Stimulated activated CD8-positive, alpha-beta memory T cell treated with anti-CD3 and anti-CD28 coated beads, Interleukin-4, amount 100 ng/mL, for 4 hours (primary cell): ENCODE measurements around the gene PNRC2.
"Not testable (repeated sequence)": the region's sequence is repeated elsewhere in the genome, so short reads cannot be mapped to it uniquely, and the experiment has no call there.

Source experiments
- DNase-seq, 2 donors: peaks; one replicate each; pipeline ENCODE4 v3.0.0-alpha.2; 2020; ENCODE audit warnings: low read depth in 2 of 2, low spot score in 1 of 2

The PNRC2 gene

DNA sequence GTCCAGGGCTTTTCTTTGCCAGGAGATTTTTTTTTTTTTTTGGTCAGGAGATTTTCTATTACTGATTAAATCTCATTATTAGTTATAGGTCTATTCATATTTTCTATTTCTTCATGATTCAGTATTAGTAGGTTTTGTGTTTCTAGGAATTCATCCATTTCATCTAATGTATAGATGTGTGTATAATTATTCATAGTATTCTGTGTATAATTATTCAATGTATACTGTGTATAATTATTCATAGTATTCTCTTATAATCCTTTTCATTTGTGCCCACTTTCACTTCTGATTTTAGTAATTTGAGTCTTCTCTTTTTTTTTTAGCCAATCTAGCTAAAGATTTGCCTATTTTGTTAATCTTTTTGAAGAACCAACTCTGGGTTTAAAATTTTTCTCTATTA, 12.3 kb upstream of the PNRC2 start:
- DNase-seq, result no peak

DNA sequence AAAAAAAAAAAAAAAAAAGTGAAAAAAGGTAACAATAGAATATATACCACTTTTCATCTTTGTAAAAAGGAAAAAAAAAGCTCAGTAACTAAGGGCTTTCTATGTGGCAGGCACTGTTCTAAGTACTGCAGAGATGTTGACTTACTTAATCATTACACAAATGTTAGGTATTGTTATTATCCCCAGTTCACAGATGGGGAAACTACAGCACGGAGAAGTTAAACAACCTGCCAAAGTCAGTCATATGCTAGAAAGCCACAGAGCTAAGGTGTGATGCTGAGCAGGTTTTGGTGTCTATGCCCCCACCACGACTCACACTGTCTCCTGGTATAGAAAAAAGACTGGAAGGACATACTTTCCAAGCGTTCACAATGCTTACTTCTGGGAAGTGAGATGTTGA, 6.6 kb upstream of the PNRC2 start:
- no peak for DNase-seq

DNA sequence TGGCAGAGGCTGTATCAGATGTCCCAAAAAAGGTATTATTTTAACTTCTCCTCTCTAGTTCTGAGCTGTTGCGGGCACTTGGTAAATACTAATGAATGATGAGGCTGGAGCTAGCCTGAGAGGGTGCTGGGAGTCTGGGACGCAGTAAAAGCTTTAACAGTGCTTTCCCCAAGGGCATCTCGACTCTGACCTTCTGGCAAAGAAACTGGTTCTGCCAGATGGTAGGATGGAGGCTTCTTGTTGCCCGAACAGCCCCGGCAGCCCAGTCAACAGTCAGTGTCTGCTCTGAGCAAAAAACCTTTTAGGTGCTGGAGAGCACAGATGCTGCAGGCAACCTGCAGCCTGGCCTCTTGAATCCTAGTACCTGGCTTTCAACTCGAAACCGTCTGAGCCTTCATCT, 2.5 kb upstream of the PNRC2 start:
- no peak for DNase-seq

DNA sequence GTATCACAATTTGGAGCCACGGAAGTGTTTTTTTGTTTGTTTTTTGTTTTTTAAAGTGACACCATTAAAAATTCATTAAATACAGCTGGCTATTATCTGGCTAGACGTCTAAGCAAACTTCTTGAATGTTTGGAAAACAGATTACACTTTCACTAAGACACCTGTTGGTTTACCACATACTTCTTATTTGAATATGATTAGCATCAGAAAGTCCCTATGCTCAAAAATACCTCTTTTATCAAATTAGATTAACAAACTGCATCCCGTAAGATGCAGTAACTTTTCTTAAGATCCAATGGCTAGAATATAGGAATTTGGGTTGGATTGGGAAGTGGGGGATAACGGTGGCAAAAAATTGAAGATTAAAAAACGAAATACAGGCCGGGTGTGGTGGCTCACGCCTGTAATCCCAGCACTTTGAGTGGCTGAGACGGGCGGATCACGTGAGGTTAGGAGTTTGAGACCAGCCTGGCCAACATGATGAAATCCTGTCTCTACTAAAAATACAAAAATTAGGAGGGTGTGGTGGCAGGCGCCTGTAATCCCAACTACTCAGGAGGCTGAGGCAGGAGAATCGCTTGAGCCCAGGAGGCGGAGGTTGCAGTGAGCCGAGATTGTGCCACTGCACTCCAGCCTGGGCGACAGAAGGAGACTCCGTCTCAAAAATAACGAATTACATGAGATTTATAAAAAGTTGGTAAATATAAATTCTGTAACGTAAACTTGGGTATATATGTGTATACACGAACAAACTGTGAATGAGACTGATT, 1.4 kb upstream of the PNRC2 start:
- DNase-seq, result not testable (repeated sequence)

DNA sequence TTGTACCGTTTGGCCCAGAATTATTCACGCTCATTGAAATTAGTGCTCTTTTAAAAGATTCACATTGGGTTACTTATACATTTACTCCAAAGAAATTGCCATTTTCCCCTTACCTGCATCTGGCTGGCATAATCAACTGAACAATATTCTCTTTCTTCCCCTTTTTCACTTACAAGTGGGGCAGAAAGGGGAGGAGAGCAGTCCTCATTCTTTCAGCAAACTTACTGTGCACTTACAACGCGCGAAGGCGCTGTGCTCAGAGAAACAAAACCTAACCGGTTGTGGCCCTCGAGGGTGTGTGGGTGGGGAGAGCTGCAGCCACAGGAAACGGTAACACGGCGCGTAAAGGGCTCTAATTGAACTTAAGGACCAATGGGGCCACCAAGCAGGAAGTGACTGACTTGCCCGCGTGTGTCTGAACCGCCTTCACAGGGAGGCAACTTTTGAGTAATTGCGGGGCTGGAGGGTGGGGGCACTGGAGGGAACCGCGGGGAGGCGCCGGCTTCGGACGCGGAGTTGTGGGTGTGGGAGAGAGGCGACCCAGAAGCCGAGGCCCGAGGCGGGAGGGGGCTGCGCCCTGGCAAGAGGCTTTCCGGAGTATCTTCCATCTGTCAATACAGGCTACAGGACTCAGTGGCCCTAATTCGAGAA, 693 bp upstream of the PNRC2 start:
- peak; percentile 74 to 87 for DNase-seq

DNA sequence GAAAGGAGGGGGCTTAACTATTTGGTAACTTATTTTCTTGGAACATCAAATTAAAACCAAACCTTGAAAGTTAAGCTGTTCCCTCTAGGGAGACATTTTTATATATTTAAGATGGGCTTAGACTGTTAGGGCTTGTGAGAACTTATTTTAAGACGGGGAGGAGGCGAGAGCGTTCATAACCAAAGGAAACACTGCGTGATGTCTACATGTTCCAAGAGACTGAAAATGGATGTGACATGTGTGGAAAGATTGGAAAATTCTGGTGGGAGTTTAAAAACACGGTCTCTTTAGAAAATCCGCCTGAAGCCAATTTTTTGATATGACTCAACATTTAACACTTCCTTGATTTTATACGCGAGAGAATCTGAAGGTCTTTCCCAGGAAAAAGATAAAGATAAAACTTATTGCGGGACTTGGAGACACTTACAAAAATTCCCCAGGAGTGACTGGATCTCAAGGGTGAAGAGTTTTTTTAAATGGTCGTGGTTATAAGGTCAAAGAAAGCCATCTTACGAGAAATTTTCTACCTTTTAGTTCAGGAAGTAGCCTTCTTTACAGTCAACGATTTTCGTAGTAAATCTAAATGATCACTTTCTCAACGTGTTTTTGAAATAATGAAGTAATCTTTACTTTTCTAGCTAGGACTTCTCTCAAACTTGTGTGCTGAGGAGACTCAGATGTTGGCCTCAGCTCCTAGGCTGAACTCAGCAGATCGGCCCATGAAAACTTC, 828 bp downstream of the PNRC2 start:
- DNase-seq, result no peak

DNA sequence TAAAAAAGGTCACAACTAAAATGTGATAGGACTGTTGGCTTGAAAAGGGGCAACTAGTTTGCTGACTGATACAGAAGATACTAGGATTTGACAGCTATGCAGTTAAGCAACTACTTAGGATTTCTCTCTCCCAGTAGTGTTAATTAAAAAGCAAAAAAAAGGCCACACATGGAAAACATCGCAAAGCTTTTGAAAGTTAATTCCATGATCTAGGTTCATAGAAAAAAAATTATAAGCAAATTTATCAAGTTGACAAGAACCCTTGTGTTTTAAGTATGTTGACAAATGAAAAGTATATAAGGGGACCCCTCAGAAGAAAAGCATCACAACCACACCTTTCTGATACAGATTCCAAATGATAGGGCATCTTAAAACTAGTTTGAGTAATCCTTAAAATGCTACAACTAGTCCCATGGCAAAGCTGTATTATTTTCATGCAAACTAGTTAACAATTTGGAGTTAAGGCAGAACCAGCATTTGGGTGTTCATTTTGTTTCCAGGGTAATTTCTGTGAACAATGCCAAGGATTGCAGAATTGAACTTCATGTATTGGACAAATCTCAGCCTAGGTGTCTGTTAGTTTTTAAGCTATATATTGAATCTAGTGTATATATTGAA, 4.1 kb downstream of the PNRC2 start:
- DNase-seq, result no peak

DNA sequence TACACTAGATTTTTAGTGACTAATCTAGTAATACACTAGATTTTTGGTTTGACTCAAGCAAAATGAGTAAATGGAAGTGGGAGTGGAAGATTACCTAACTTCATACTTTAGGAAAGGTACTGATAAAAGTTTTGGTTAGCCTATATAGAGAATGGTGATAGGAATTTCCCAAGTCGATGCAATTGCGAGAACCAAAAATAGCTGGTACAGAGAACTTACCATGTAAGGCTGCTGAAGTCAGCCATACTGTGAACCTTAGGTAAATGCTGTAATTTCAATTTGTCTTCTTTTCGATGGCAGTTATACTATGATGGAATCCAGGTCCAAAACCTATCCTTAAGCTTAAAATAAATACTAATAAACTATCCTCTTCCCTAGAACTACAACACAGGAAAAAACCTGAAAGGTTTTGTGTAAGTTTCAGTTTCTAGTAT, 4.6 kb downstream of the PNRC2 start:
- no peak for DNase-seq

DNA sequence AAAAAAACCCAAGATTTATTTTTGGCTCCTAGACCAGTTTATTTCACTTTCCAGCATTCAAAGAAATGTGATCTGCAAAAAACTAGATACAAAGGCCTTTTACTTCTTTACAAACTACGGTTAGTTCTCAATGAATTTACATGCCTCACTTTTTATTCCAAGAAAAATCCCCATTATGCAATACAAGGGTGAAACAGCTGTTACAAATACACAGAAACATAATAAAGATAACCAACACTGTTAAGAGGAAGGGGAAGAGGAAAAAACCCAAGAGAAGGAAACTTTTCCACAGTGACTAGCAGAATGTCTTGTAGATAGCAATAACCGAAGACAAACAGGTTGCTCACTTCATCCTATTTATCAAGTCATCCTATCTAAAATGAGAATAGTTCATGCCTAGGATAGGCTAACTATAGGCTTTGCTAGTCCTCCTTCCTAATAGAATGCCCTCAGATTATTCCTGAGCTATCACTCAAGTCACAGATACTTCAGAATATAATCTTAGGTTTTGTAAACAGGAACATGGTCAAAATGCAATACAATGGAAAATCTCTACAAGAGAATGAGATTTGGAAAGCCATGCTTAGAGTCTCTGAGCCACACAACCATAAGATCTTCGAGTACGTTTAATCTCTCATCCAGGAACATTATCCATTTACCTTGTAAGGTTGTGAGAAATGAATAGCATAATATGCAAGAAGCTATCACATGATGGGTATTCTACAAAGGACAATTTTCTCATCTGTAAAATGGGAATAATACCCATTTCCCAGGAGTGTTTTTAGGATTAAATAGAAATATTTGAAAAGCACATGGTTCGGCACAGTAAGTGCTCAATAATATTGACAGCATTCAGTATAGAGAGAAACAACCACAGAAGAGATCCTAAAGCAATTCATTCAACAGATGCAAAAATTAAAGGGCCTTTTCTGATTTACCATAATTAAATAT, 5.4 kb downstream of the PNRC2 start:
- DNase-seq, result no peak

DNA sequence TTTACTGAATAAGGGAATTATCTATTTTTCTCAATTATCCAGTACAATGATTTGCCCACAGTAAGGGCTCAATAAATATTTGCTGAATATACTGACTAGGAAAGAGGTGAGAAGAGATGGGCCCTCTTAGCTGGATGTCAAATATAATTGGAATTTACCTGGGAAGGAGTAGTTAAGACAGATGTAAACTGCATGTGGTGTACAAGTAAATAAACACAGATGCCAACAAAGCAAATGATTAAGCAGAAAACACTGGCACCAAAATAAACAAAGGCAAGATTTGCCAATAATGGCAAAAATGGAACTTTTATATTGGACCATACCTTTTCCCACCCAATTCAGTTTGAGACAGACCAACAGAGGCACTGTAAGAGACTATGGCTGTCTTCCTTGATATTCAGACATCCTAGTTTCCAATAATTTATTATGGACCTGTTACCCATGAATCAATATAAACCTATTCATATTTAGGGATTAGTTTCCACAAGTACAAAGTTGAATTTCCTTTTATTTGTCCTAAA, 7.4 kb downstream of the PNRC2 start:
- DNase-seq, result no peak

DNA sequence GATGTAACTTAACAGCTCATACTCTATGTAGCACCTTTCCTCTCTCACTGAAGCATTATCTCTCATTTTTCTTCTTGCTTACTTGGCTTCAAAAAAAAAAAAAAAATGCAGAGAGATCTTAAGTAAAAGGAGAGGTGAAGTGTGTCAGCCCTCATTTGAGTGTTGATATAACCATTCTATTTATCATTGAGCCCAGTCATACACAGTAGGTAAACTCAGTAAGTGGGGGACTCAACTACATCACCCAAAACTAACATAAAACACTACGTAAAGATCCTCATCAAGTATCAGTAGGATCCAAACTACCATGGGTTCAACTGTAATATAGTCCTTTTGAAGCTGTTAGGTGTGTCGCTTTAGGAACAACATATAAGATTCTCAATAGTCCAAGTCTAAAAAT, 8.2 kb downstream of the PNRC2 start:
- no peak for DNase-seq

DNA sequence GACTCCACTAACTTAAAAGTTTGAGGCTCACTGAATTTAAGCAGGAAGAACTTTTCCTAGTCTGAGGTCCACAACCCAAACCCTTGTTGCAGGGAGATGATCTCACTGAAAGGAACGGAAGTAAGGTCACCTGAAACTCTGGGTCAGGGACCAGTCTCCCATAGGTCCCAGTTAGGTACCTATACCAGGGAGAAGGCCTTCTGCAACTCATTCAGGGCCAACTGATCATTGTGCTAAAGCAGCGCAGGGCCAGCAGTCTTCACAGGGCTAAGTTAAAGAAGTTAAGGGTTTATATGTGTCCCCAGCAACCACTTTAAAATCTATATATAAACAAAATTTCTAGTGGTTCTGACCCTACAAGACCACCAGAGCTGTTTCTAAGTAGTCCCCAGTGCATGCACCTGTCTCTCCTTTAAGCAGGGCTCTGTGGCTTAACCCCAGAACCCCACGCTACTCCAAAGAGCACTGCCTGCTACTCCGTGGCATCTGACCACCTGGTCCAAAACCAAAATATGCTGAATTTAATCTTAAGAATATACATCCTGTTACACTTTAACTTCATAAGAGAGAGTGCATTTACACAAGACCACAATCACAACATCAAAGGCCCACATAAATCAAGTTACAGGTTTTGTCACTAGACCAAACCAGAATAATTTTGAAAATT, 17.7 kb downstream of the PNRC2 start:
- DNase-seq, result no peak

DNA sequence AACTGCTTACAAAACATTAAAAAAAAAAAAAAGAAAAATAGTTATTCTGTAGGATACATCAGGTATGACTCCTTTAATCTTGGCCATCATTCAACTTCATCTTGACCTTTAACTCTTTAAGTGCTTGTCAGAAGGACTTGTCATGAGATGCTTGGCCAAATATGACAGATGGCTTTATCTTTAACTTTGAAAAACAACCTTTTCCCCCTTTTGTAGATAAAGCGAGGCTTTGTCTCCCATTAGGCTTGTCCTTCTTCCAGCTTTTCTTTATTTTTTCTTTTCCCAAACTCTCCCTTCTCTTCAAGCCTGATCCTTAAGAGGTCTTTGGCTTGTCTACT, 18.2 kb downstream of the PNRC2 start:
- no peak for DNase-seq

DNA sequence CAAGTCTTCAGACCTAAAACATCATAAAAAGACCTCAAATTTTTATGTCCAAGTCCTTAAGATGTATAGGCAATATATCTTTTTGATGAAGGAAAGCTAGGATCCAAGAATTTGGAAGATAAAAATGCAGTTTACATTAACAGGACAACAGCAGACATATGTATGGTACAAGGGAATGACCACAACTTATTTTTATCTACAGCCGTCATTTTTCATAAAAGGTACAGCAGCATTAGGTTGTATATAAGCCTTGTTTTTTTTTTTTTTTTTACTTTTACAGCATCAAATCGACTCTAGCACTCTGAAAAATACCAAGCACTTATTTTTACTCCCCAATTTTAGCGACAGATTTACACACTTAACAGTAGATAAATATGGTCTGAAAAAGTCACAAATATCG, 19.2 kb downstream of the PNRC2 start:
- DNase-seq, result no peak

DNA sequence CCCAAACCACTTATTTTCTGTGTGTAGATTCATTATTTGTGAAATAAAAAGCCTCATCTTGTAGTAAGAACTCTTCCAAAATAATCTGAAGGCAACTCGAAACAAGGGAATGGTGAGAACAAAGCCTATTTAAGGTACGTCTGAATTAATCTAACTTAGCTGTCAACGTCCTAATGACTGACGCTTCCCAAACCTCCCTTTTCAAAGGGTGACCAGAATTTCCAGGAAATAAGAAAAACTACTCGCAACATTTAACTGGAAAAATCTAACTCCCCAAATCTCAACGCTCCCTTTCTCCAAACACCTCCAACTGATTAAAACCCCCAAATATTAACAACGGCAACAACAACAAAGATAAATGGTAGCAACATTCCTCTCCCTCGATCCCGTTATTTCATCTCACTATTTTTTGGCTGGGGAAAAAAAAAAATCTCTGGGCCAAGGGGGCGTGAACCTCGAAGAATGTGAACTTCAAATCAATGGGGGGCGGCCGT, 19.8 kb downstream of the PNRC2 start:
- DNase-seq, result no peak

DNA sequence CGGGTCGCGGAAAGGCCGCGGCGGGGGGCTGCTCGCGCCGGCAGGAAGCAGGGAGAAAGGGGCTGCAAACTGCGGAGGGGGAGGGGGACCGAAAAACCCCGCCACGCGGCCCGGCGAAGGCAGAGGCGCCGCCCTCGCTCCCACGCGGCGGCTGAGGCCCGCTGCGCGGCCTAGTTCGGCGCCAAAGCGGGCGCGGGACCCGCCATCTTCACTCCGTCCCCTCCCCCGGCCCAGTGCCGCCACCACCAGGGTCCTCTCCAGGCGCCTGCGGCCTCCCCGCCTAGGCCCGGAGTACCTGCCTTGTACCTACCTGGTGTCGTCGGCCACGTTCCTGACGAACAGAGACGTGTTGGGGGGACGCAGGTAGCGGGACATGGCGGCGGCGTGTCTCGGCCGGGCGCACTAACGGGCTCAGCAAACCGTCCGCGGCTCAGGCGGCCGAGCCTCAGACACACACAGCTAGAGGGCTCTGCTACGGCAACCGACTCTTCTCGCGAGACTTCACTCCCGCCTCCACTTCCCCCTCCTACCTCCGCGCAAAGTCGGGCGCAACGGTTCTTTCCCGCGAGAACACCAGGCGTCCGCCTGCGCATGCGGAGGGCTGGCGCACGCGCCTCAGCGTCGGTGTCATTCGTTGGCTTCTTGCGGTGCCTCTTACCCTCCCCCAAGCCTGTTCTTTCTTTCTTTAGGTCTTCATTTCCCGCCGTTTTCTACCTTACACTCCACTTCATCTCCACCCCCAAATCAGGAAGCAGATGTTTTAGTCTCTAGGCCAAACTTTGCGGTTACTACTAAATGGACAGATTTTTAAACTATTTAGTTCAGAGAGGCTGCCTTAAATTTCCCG, 20.5 kb downstream of the PNRC2 start, which contains the start of gene SRSF10:
SRSF10 (minus strand) TSS at position 447 of the 847 bp plus-strand sequence; CDS start at position 375, 72 bp downstream.
- peak; percentile 88 to 97 for DNase-seq

DNA sequence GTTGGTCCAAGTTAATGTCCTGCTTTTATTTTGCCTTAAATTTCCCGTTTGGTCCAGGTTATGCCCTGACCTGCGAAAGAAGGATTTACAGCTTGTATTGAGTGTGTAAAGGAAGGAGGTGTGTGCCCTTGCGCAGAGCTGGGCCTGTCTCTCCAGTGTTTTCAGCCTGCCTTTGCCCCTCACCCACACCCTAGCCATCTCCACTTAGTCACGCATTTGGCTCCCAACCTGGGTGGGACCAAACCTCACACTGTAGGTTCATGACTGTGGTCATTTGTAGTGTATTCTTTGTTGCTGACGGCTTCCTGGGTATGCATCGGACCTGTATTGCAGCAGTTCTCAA, 21.1 kb downstream of the PNRC2 start:
- DNase-seq, result peak in 1 of 2 donors; percentile 4

DNA sequence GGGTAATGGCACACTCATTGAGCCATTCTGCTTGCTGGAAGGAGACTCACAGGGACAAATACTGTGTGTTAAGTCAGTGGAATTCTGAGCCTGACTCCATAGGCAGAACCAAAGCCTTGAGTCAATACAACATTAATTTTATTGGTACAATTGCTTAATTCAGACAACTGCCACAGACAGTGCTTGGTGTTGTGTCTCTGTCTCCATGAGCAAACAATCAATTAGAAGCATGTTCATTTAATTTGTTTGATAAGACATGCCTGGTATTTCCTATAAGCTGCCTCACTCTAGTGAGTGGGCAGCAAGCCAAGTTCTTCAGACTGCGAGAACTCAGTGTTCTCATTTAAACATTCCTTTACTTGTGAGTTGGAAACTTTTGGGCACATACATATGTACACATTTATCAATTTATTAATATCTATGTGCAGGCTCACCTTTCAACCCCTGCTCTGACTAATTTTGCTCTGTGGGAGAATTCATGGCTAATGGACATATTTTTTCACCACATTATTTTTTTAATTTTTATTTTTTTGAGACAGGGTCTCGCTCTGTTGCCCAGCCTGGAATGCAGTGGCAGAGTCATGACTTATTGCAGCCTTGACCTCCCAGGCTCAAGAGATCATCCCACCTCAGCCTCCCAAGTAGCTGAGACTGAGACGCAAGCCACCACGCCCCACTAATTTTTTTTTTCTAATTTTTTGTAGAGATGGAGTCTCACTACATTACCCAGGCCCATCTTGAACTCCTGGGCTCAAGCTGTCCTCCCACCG, 25.0 kb downstream of the PNRC2 start:
- DNase-seq, result no peak
